Measurements from ENCODE around the gene DOP1B. TPM values are rescaled to one million over a fixed set of nuclear protein-coding genes. Genes with fewer than 3 reads are reported as not detected.
"Not testable (repeated sequence)": the region's sequence is repeated elsewhere in the genome, so short reads cannot be mapped to it uniquely, and the experiment has no call there.

DOP1B gene
- polyA plus RNA-seq, 6 donors from 2014 or later = 13.8 to 43.2 (median 29.3) TPM

- peak overlapping the region in 2 of 8 donors; percentile 22 to 77 for H3K4me3 Mint-ChIP-seq
- peaks cover 11 to 36% (median 23%) of the 10 kb centered on the region in 3 donors for H3K4me1 Mint-ChIP-seq
- DNase-seq (no peak), ATAC-seq (ENCODE audit: low read depth in 2 of 2) (no peak)
- H3K27me3 Mint-ChIP-seq = peaks cover 0 to 5% (median 0%) of the 10 kb centered on the region in 3 donors
- H3K9me3 Mint-ChIP-seq = no peaks in the 10 kb centered on the region
- H3K27ac Mint-ChIP-seq = no peak overlapping the region
- H3K36me3 Mint-ChIP-seq = peaks cover 0 to 7% of the 10 kb centered on the region in 2 donors
These were observed 29.2 kb upstream of the DOP1B start for GRCh38 chr21:36127250-36127904.

GRCh38 chr21:36127977-36128376 lies 28.6 kb upstream of the DOP1B start:
- peak overlapping the region in 3 of 8 donors; percentile 1 to 77 (median 16) for H3K4me3 Mint-ChIP-seq
- peak overlapping the region in 2 of 6 donors; percentile 8 to 57 for H3K27ac Mint-ChIP-seq
- ATAC-seq (ENCODE audit: low read depth in 2 of 2) = no peak
- no peak for DNase-seq
- peaks cover 0 to 7% of the 10 kb centered on the region in 2 donors for H3K36me3 Mint-ChIP-seq
- H3K27me3 Mint-ChIP-seq = peaks cover 0 to 5% (median 0%) of the 10 kb centered on the region in 3 donors
- peaks cover 11 to 36% (median 23%) of the 10 kb centered on the region in 3 donors for H3K4me1 Mint-ChIP-seq
- H3K9me3 Mint-ChIP-seq = no peaks in the 10 kb centered on the region

- no peak for ATAC-seq (ENCODE audit: low read depth in 2 of 2)
- no peak for DNase-seq
- peak overlapping the region; percentile 6 to 84 (median 64) for H3K4me3 Mint-ChIP-seq
- H3K27me3 Mint-ChIP-seq = peaks cover 0 to 5% (median 0%) of the 10 kb centered on the region in 3 donors
- H3K27ac Mint-ChIP-seq = peak overlapping the region in 2 of 6 donors; percentile 39 to 48
- H3K36me3 Mint-ChIP-seq = peaks cover 0 to 7% of the 10 kb centered on the region in 2 donors
- H3K4me1 Mint-ChIP-seq = peaks cover 14 to 41% (median 28%) of the 10 kb centered on the region in 3 donors
- H3K9me3 Mint-ChIP-seq = no peaks in the 10 kb centered on the region
These were observed 27.4 kb upstream of the DOP1B start for GRCh38 chr21:36129219-36129618.

- H3K4me3 Mint-ChIP-seq = peak overlapping the region; percentile 72 to 92 (median 91)
- DNase-seq; ATAC-seq (ENCODE audit: low read depth in 2 of 2); H3K9me3 Mint-ChIP-seq; H3K36me3 Mint-ChIP-seq; H3K27me3 Mint-ChIP-seq: not testable (repeated sequence)
- peaks cover 14 to 45% (median 31%) of the 10 kb centered on the region in 3 donors for H3K4me1 Mint-ChIP-seq
- H3K27ac Mint-ChIP-seq = peak overlapping the region in 3 of 6 donors; percentile 41 to 97 (median 80)
These were observed 26.2 kb upstream of the DOP1B start for GRCh38 chr21:36130414-36130762.

GRCh38 chr21:36130839-36131238 lies 25.8 kb upstream of the DOP1B start:
- H3K27ac Mint-ChIP-seq = peak overlapping the region in 2 of 6 donors; percentile 27 to 80
- not testable (repeated sequence) for H3K9me3 Mint-ChIP-seq; H3K27me3 Mint-ChIP-seq; DNase-seq; H3K36me3 Mint-ChIP-seq; ATAC-seq (ENCODE audit: low read depth in 2 of 2)
- peak overlapping the region; percentile 72 to 92 (median 91) for H3K4me3 Mint-ChIP-seq
- peaks cover 16 to 42% (median 30%) of the 10 kb centered on the region in 3 donors for H3K4me1 Mint-ChIP-seq

GRCh38 chr21:36132696-36133095 lies 23.9 kb upstream of the DOP1B start:
- DNase-seq = no peak
- peaks cover 0 to 7% of the 10 kb centered on the region in 2 donors for H3K36me3 Mint-ChIP-seq
- H3K27ac Mint-ChIP-seq = peak overlapping the region in 1 of 6 donors; percentile 26
- H3K4me3 Mint-ChIP-seq = peak overlapping the region in 3 of 8 donors; percentile 15 to 79 (median 57)
- no peaks in the 10 kb centered on the region for H3K27me3 Mint-ChIP-seq
- no peaks in the 10 kb centered on the region for H3K9me3 Mint-ChIP-seq
- ATAC-seq (ENCODE audit: low read depth in 2 of 2) = no peak
- H3K4me1 Mint-ChIP-seq = peaks cover 20 to 53% (median 43%) of the 10 kb centered on the region in 3 donors

- peak within 1 kb of the TSS; percentile 82 to 92 (median 88) for H3K27ac Mint-ChIP-seq
- H3K4me3 Mint-ChIP-seq = peak within 1 kb of the TSS; percentile 91 to 97 (median 94)
- peaks cover 0 to 7% of the 10 kb centered on the region in 2 donors for H3K36me3 Mint-ChIP-seq
- peaks cover 20 to 41% (median 39%) of the 10 kb centered on the region in 3 donors for H3K4me1 Mint-ChIP-seq
- ATAC-seq (ENCODE audit: low read depth in 2 of 2) (peak; percentile 35 to 39), DNase-seq (peak; percentile 35)
- no peaks in the 10 kb centered on the region for H3K9me3 Mint-ChIP-seq
- H3K27me3 Mint-ChIP-seq = no peaks in the 10 kb centered on the region
These were observed 21.7 kb upstream of the DOP1B start, which contains the start of gene CBR3 for GRCh38 chr21:36134803-36135390. Gene CBR3 (plus strand): TSS chr21:36135079. CDS start chr21:36135193, 114 bp downstream.

- H3K27me3 Mint-ChIP-seq = no peaks in the 10 kb centered on the region
- H3K36me3 Mint-ChIP-seq = peaks cover 0 to 7% of the 10 kb centered on the region in 2 donors
- peak; percentile 67 for DNase-seq
- peak overlapping the region; percentile 82 to 92 (median 88) for H3K27ac Mint-ChIP-seq
- peaks cover 17 to 37% (median 35%) of the 10 kb centered on the region in 3 donors for H3K4me1 Mint-ChIP-seq
- no peaks in the 10 kb centered on the region for H3K9me3 Mint-ChIP-seq
- ATAC-seq (ENCODE audit: low read depth in 2 of 2) = peak; percentile 80 to 82
- H3K4me3 Mint-ChIP-seq = peak overlapping the region; percentile 91 to 97 (median 94)
These were observed 21.1 kb upstream of the DOP1B start for GRCh38 chr21:36135391-36136102.

GRCh38 chr21:36139791-36140190 lies 16.8 kb upstream of the DOP1B start:
- ATAC-seq (ENCODE audit: low read depth in 2 of 2); H3K9me3 Mint-ChIP-seq; H3K27ac Mint-ChIP-seq; H3K36me3 Mint-ChIP-seq; H3K4me3 Mint-ChIP-seq; H3K27me3 Mint-ChIP-seq; DNase-seq: not testable (repeated sequence)
- H3K4me1 Mint-ChIP-seq = peaks cover 17 to 32% (median 30%) of the 10 kb centered on the region in 3 donors

- peaks cover 15 to 33% (median 27%) of the 10 kb centered on the region in 3 donors for H3K4me1 Mint-ChIP-seq
- peak overlapping the region in 4 of 6 donors; percentile 12 to 87 (median 48) for H3K27ac Mint-ChIP-seq
- H3K36me3 Mint-ChIP-seq = no peaks in the 10 kb centered on the region
- no peaks in the 10 kb centered on the region for H3K27me3 Mint-ChIP-seq
- peak; percentile 88 for DNase-seq
- H3K4me3 Mint-ChIP-seq = peak overlapping the region in 1 of 8 donors; percentile 31
- ATAC-seq (ENCODE audit: low read depth in 2 of 2) = peak; percentile 92 to 95
- no peaks in the 10 kb centered on the region for H3K9me3 Mint-ChIP-seq
These were observed 15.1 kb upstream of the DOP1B start for GRCh38 chr21:36141513-36141925.

- not testable (repeated sequence) for H3K4me3 Mint-ChIP-seq; DNase-seq; H3K9me3 Mint-ChIP-seq; H3K36me3 Mint-ChIP-seq; ATAC-seq (ENCODE audit: low read depth in 2 of 2); H3K27me3 Mint-ChIP-seq
- H3K4me1 Mint-ChIP-seq = peaks cover 11 to 29% (median 16%) of the 10 kb centered on the region in 3 donors
- H3K27ac Mint-ChIP-seq = peak overlapping the region in 1 of 6 donors; percentile 86
These were observed 12.4 kb upstream of the DOP1B start for GRCh38 chr21:36144233-36144632.

GRCh38 chr21:36145259-36145658 lies 11.4 kb upstream of the DOP1B start:
- peak overlapping the region in 2 of 6 donors; percentile 15 to 53 for H3K27ac Mint-ChIP-seq
- ATAC-seq (ENCODE audit: low read depth in 2 of 2) (peak in 1 of 2 donors; percentile 18), DNase-seq (no peak)
- H3K4me1 Mint-ChIP-seq = peaks cover 15 to 39% (median 25%) of the 10 kb centered on the region in 3 donors
- H3K27me3 Mint-ChIP-seq = no peaks in the 10 kb centered on the region
- no peaks in the 10 kb centered on the region for H3K36me3 Mint-ChIP-seq
- H3K4me3 Mint-ChIP-seq = peak overlapping the region in 3 of 8 donors; percentile 9 to 39 (median 16)
- no peaks in the 10 kb centered on the region for H3K9me3 Mint-ChIP-seq

GRCh38 chr21:36147911-36148310 lies 8.7 kb upstream of the DOP1B start:
- Mint-ChIP-seq H3K27me3 (no peaks in the 10 kb centered on the region), H3K27ac (peak overlapping the region in 1 of 6 donors; percentile 20), H3K36me3 (no peaks in the 10 kb centered on the region), H3K9me3 (no peaks in the 10 kb centered on the region), H3K4me1 (peaks cover 12 to 42% (median 22%) of the 10 kb centered on the region in 3 donors), H3K4me3 (peak overlapping the region in 1 of 8 donors; percentile 2)
- no peak for ATAC-seq (ENCODE audit: low read depth in 2 of 2)
- no peak for DNase-seq
